Mucosa of descending colon (tissue), 3 donors: ENCODE measurements around the gene FHAD1. TPM values are rescaled to one million over a fixed set of nuclear protein-coding genes. Genes with fewer than 3 reads are reported as not detected.

Source experiments
- ATAC-seq: fragments of 200-7000 bp; cut with Tn5 transposase; one replicate; pipeline ENCODE4 v1.9.1; 2020; ENCODE audit warnings: mild to moderate bottlenecking, moderate library complexity
- DNase-seq, 3 donors: peaks; one replicate each; pipeline ENCODE4 v3.0.0-alpha.2; 2020
- H3K36me3 ChIP-seq: fragments of 200-600 bp; one replicate; pipeline ENCODE4 v1.8.0; 2021; ENCODE audit warnings: low read depth, mild to moderate bottlenecking
- H3K4me1 ChIP-seq: fragments of 200-600 bp; one replicate; pipeline ENCODE4 v1.8.0; 2021; ENCODE audit warnings: low read depth, mild to moderate bottlenecking
- H3K4me3 ChIP-seq: fragments of 200-600 bp; one replicate; pipeline ENCODE4 v1.8.0; 2021; ENCODE audit warnings: mild to moderate bottlenecking
- H3K9me3 ChIP-seq: fragments of 200-600 bp; one replicate; pipeline ENCODE4 v1.8.0; 2021; ENCODE audit warnings: mild to moderate bottlenecking
- CTCF ChIP-seq: fragments of 200-600 bp; IDR thresholded peaks from one replicate; pipeline ENCODE4 v1.8.0; 2022; ENCODE audit warnings: antibody characterized with exemption, mild to moderate bottlenecking
- intact Hi-C, 2 donors: fragments of 100-400 bp; cut with DNase I in 1 of 2; cut with micrococcal nuclease in 1 of 2; formaldehyde crosslinking; loops; one replicate each; pipeline versions ENCODE4 v1.11.0 to v1.11.1; 2022; cut with DNase I, micrococcal nuclease
- total RNA-seq, 3 donors: library from RNA; stranded (reverse); fragmentation: NEBNext Ultra II Directional in 2 of 3; extraction: Animal tissue kit (Norgen Biotek cat#: 25700) in 2 of 3; gene quantifications; one replicate each; pipeline versions ENCODE4 v1.2.1 to v1.2.4, GENCODE V29; 2021 to 2023
- donor health status: DM: no; HTN: no; CAD: no; lungs with moderate emphysema.
- donor health status: DM: no; HTN: no; CAD: no.
- donor health status: DM: no; HTN: yes; CAD: no.

FHAD1 gene
- total RNA-seq, 3 donors from 2014 or later, result 0.89 to 1.9 (median 0.99) TPM

GRCh38 chr1:15441247-15441646 lies 194.2 kb downstream of the FHAD1 start:
- no peaks in the 10 kb centered on the region for H3K36me3 ChIP-seq
- no peak for ATAC-seq
- H3K4me3 ChIP-seq, result no peak overlapping the region
- no peaks in the 10 kb centered on the region for H3K9me3 ChIP-seq
- intact Hi-C loops, result no loop called here
- DNase-seq, result no peak
- no peak for TF ChIP-seq CTCF
- H3K4me1 ChIP-seq, result no peaks in the 10 kb centered on the region

GRCh38 chr1:15442119-15442518 lies 195.1 kb downstream of the FHAD1 start:
- no peaks in the 10 kb centered on the region for H3K9me3 ChIP-seq
- H3K4me3 ChIP-seq, result no peak overlapping the region
- TF ChIP-seq CTCF, result no peak
- DNase-seq, result no peak
- no peaks in the 10 kb centered on the region for H3K36me3 ChIP-seq
- intact Hi-C loops, result no loop called here
- no peak for ATAC-seq
- H3K4me1 ChIP-seq, result no peaks in the 10 kb centered on the region

GRCh38 chr1:15442759-15443158 lies 195.7 kb downstream of the FHAD1 start:
- no peak for TF ChIP-seq CTCF
- Histone ChIP-seq H3K36me3 (no peaks in the 10 kb centered on the region), H3K4me3 (no peak overlapping the region), H3K9me3 (no peaks in the 10 kb centered on the region), H3K4me1 (no peaks in the 10 kb centered on the region)
- DNase-seq (no peak), ATAC-seq (no peak)
- intact Hi-C loops, result no loop called here

GRCh38 chr1:15443281-15443680 lies 196.3 kb downstream of the FHAD1 start:
- Histone ChIP-seq H3K4me3 (no peak overlapping the region), H3K36me3 (no peaks in the 10 kb centered on the region), H3K4me1 (no peaks in the 10 kb centered on the region), H3K9me3 (no peaks in the 10 kb centered on the region)
- ATAC-seq (no peak), DNase-seq (no peak)
- intact Hi-C loops, result no loop called here
- TF ChIP-seq CTCF, result no peak

GRCh38 chr1:15444468-15445389 lies 197.7 kb downstream of the FHAD1 start:
- no peak for ATAC-seq
- TF ChIP-seq CTCF, result no peak
- no peaks in the 10 kb centered on the region for H3K9me3 ChIP-seq
- no peaks in the 10 kb centered on the region for H3K36me3 ChIP-seq
- H3K4me3 ChIP-seq, result no peak overlapping the region
- H3K4me1 ChIP-seq, result no peaks in the 10 kb centered on the region
- no peak for DNase-seq
- intact Hi-C loops, result no loop called here
